HepG2 (cell line): ENCODE data around the gene CES3. TPM values are rescaled to one million over a fixed set of nuclear protein-coding genes. Genes with fewer than 3 reads are reported as not detected.

ENCODE experiments used
- CHD2 ChIP-seq: IDR thresholded peaks from 2 replicates; pipeline ENCODE4 v1.6.1; 2011; ENCODE audit warnings: low read depth, low read length, improper control_type of control experiment
- ERF ChIP-seq: IDR thresholded peaks from 2 replicates; pipeline ENCODE4 v1.6.1; 2018; ENCODE audit warnings: missing biosample characterization, missing genetic modification reagents
- GLI4 ChIP-seq: sonication (generic); formaldehyde crosslinking; IDR thresholded peaks from 2 replicates; pipeline ENCODE4 v1.5.1; 2020; ENCODE audit warnings: missing genetic modification reagents, mild to moderate bottlenecking, moderate library complexity, borderline replicate concordance
- IRF2 ChIP-seq: IDR thresholded peaks from 2 replicates; pipeline ENCODE4 v1.6.1; 2018; ENCODE audit warnings: missing genetic modification reagents, missing compliant biosample characterization
- KLF13 ChIP-seq: sonication (generic); formaldehyde crosslinking; IDR thresholded peaks from 2 replicates; pipeline ENCODE4 v1.4.0; 2020; ENCODE audit warnings: mild to moderate bottlenecking, missing genetic modification reagents
- KLF15 ChIP-seq: sonication (generic); formaldehyde crosslinking; IDR thresholded peaks from 2 replicates; pipeline ENCODE4 v1.8.1; 2023; ENCODE audit warnings: borderline replicate concordance, mild to moderate bottlenecking, inconsistent platforms, missing genetic modification reagents, mixed read lengths
- LCORL ChIP-seq, 2 experiments: fragments of 450-650 bp in 1 of 2; sonication (generic) in 1 of 2; formaldehyde crosslinking in 1 of 2; IDR thresholded peaks; 2 replicates each; pipeline versions ENCODE4 v1.5.0 to v1.6.1; 2017 to 2020; ENCODE audit warnings: antibody characterized with exemption in 1 of 2, missing genetic modification reagents in 1 of 2
- REXO4 ChIP-seq: sonication (generic); formaldehyde crosslinking; IDR thresholded peaks from 2 replicates; pipeline ENCODE4 v1.8.0; 2022; ENCODE audit warnings: missing genetic modification reagents, mild to moderate bottlenecking, borderline replicate concordance
- SIN3A ChIP-seq: IDR thresholded peaks from 2 replicates; pipeline ENCODE4 v1.6.1; 2011; ENCODE audit warnings: low read depth, mild to moderate bottlenecking, control low read depth, low read length, borderline replicate concordance
- SSRP1 ChIP-seq: IDR thresholded peaks from 2 replicates; pipeline ENCODE4 v1.6.1; 2016; ENCODE audit warnings: control low read depth
- ZHX2 ChIP-seq, 2 experiments: sonication (generic) in 1 of 2; formaldehyde crosslinking in 1 of 2; IDR thresholded peaks; 2 replicates each; pipeline versions ENCODE4 v1.6.1 to v1.9.0; 2014 to 2022; ENCODE audit warnings: antibody characterized with exemption in 1 of 2, borderline replicate concordance in 1 of 2, inconsistent platforms in 1 of 2, low read depth in 1 of 2, missing genetic modification reagents in 1 of 2
- ZNF281 ChIP-seq: sonication (generic); formaldehyde crosslinking; IDR thresholded peaks from 2 replicates; pipeline ENCODE4 v1.4.0; 2020; ENCODE audit warnings: missing genetic modification reagents, borderline replicate concordance
- ZNF543 ChIP-seq: sonication (generic); formaldehyde crosslinking; IDR thresholded peaks from 2 replicates; pipeline ENCODE4 v1.4.0; 2020; ENCODE audit warnings: mild to moderate bottlenecking, missing genetic modification reagents
- ZNF678 ChIP-seq: sonication (generic); formaldehyde crosslinking; IDR thresholded peaks from 2 replicates; pipeline ENCODE4 v1.4.0; 2020; ENCODE audit warnings: mild to moderate bottlenecking, missing genetic modification reagents
- ZNF710 ChIP-seq: sonication (generic); formaldehyde crosslinking; IDR thresholded peaks from 2 replicates; pipeline ENCODE4 v1.5.0; 2020; ENCODE audit warnings: mild to moderate bottlenecking, missing genetic modification reagents, borderline replicate concordance
- ZNF768 ChIP-seq: sonication (generic); formaldehyde crosslinking; IDR thresholded peaks from 2 replicates; pipeline ENCODE4 v1.4.0; 2020; ENCODE audit warnings: missing genetic modification reagents
- polyA plus RNA-seq, 8 experiments: library from polyadenylated mRNA; depleted of rRNA in 3 of 8; stranded (reverse) in 7 of 8; unstranded in 1 of 8; fragments of >200 nt; fragmentation: Illumina TruSeq in 4 of 8; extraction: Trizol in 4 of 8; gene quantifications; 2 replicates each; pipeline versions ENCODE4 v1.2.1 to v1.2.3, GENCODE V29; 2011 to 2016; ENCODE audit warnings: low read depth in 4 of 8, missing spikeins in 1 of 8, mixed read lengths in 1 of 8; ENCODE audit not compliant: insufficient read depth in 1 of 8
- total RNA-seq, 5 experiments: library from RNA; depleted of rRNA; stranded (reverse); fragments of >200 nt; fragmentation: Illumina TruSeq; extraction: Trizol; gene quantifications; 2 replicates each; pipeline ENCODE4 v1.2.3, GENCODE V29; 2016; ENCODE audit warnings: low read depth in 1 of 5

CES3 gene
- total and polyA plus RNA-seq, 2 of the 13 experiments (the other 11 are each of a cell fraction or from before 2014, with no cell fraction given), result 6.6 to 17.4 TPM

- TF ChIP-seq ZHX2 (IDR thresholded peaks at IDR 0.05; ENCODE audit: low read depth), result no peak
- peak; percentile 91; the same call in 1 of the 2 replicates for TF ChIP-seq ZHX2 (CRISPR knock-in tag; IDR thresholded peaks at IDR 0.05; ENCODE audit: borderline replicate concordance)
- TF ChIP-seq ZNF710 (CRISPR knock-in tag), result peak; percentile 86
- TF ChIP-seq ZNF281, result no peak
- TF ChIP-seq LCORL (IDR thresholded peaks at IDR 0.05), result no peak
- TF ChIP-seq LCORL (CRISPR knock-in tag; IDR thresholded peaks at IDR 0.05), result peak; percentile 74
- 0 out of 2 replicates have a peak, but pooled peaks have one; percentile 41 for TF ChIP-seq KLF13 (CRISPR knock-in tag)
- peak; percentile 95 for TF ChIP-seq IRF2 (CRISPR knock-in tag)
- peak; percentile 88; the same call in 1 of the 2 replicates for TF ChIP-seq KLF15 (CRISPR knock-in tag)
- TF ChIP-seq REXO4, result 0 out of 2 replicates have a peak, but pooled peaks have one; percentile 76
- TF ChIP-seq SIN3A, result peak; percentile 96
- no peak for TF ChIP-seq ZNF678 (CRISPR knock-in tag)
- peak; percentile 94 for TF ChIP-seq ERF (CRISPR knock-in tag)
- TF ChIP-seq ZNF543 (CRISPR knock-in tag), result no peak
- 0 out of 2 replicates have a peak, but pooled peaks have one; percentile 50 for TF ChIP-seq SSRP1
- TF ChIP-seq CHD2, result peak; percentile 88
- peak; percentile 78 for TF ChIP-seq ZNF768 (CRISPR knock-in tag)
- TF ChIP-seq GLI4, result peak; percentile 74; the same call in 1 of the 2 replicates
Measured at GRCh38 chr16:66934138-66934838, 26.8 kb upstream of the CES3 start, which contains the start of gene CIAO2B (continued).
